ENCODE measurements around the gene DPH5. TPM values are rescaled to one million over a fixed set of nuclear protein-coding genes. Genes with fewer than 3 reads are reported as not detected.

Gene DPH5
- total and polyA plus RNA-seq, 2 of the 4 experiments (the other 2 are of a cell fraction): 32.3 to 42.0 TPM

DNA sequence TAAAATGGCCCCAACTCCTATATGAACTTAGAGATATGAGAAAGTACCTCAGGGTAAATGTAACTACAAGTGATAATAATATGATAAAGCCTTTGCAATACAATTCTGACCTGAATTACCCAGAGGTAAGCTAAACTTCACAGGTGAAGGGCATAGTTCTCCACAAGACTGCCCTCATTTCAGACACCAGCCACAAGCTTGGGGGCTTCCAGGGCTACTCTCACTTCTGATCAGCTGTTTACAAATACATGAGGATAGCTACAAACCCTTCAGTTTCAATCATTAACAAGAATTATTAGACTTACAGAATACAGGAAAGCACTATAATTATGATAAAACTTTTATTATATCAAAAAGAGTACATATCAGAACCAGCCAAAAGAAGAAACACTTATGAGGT is 18.7 kb upstream of the DPH5 start:
- dilution Hi-C loops (cut with HindIII; ENCODE audit: low sequenced_read_pairs, unreplicated experiment): no loop called here
- CTCF ChIA-PET: no interaction called here
- POLR2A ChIA-PET (ENCODE audit: unreplicated experiment): no interaction called here

More for the DNA sequence above, 18.7 kb upstream of the DPH5 start:
- Histone ChIP-seq H4K8ac (ENCODE audit: low read depth in 2 of 2, low read length in 2 of 2) (no peak overlapping the region), H3K27me3 (ENCODE audit: control insufficient read depth, insufficient read depth, low read length) (no peaks in the 10 kb centered on the region), H3K56ac (ENCODE audit: extremely low read depth, insufficient read depth, low read length) (no peak overlapping the region), H3K9ac (ENCODE audit: low read depth, low read length) (no peak overlapping the region), H4K91ac (ENCODE audit: insufficient read depth, low read depth, low read length) (no peak overlapping the region), H2AK5ac (ENCODE audit: low read depth, low read length) (no peak overlapping the region), H4K5ac (ENCODE audit: low read depth, low read length) (no peak overlapping the region), H2BK15ac (ENCODE audit: low read depth, low read length) (no peak overlapping the region), H2BK20ac (ENCODE audit: low read depth, low read length) (no peak overlapping the region), H3K23ac (ENCODE audit: low read depth, low read length) (peak overlapping the region; percentile 62; the same call in 1 of the 2 replicates), H3K79me1 (ENCODE audit: low read depth in 1 of 2, low read length in 2 of 2) (peaks cover 0 to 20% of the 10 kb centered on the region in 2 experiments; a peak in 3 of 4 replicates), H2BK120ac (ENCODE audit: low read depth, low read length) (no peak overlapping the region), H3K4ac (ENCODE audit: low read depth, low read length) (no peak overlapping the region), H3K27ac (ENCODE audit: insufficient read depth, low read length) (no peak overlapping the region), H2AK9ac (replicated peaks; ENCODE audit: low read depth, low read length, poor library complexity) (no peak overlapping the region), H3K4me1 (ENCODE audit: control insufficient read depth, insufficient read depth, low read length) (no peaks in the 10 kb centered on the region), H3K36me3 (ENCODE audit: control insufficient read depth, insufficient read depth, low read length) (peaks cover 4% of the 10 kb centered on the region; the same call in 1 of the 2 replicates), H3K9me1 (ENCODE audit: insufficient read depth, low read length) (no peaks in the 10 kb centered on the region), H3K4me2 (ENCODE audit: low read depth, low read length) (no peak overlapping the region), H3K14ac (replicated peaks; ENCODE audit: low read depth, low read length) (no peak overlapping the region), H3K4me3 (ENCODE audit: insufficient read depth, low read depth, low read length) (no peak overlapping the region), H4K20me1 (ENCODE audit: insufficient read depth, low read length) (no peaks in the 10 kb centered on the region), H3K18ac (ENCODE audit: low read depth, low read length) (no peak overlapping the region), H2AFZ (replicated peaks; ENCODE audit: low read length, poor library complexity) (no peak overlapping the region), H3K9me3 (ENCODE audit: control insufficient read depth, insufficient read depth, low read length) (peaks cover 7% of the 10 kb centered on the region), H2BK5ac (ENCODE audit: low read depth, low read length, poor library complexity, severe bottlenecking) (no peak overlapping the region)
- no peak for DNase-seq
- intact Hi-C loops (cut with micrococcal nuclease): no loop called here
- in situ Hi-C loops (cut with MboI; ENCODE audit: low sequenced_read_pairs): loop anchor here (25.0 kb wide), 1 partner anchor 193 kb away; the partner anchor contains the start of gene S1PR1
- TF ChIP-seq, protein P1, sequence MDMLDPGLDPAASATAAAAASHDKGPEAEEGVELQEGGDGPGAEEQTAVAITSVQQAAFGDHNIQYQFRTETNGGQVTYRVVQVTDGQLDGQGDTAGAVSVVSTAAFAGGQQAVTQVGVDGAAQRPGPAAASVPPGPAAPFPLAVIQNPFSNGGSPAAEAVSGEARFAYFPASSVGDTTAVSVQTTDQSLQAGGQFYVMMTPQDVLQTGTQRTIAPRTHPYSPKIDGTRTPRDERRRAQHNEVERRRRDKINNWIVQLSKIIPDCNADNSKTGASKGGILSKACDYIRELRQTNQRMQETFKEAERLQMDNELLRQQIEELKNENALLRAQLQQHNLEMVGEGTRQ (IDR thresholded peaks at IDR 0.05; ENCODE audit: low read depth, low read length): no peak
- TF ChIP-seq SMC3 (IDR thresholded peaks at IDR 0.05; ENCODE audit: low read depth, low read length): no peak
- no peak for TF ChIP-seq MXI1 (IDR thresholded peaks at IDR 0.05; ENCODE audit: borderline replicate concordance, low read depth, low read length)
- TF ChIP-seq MAZ (IDR thresholded peaks at IDR 0.05; ENCODE audit: borderline replicate concordance, low read depth, low read length): no peak
- TF ChIP-seq BHLHE40 (IDR thresholded peaks at IDR 0.05; ENCODE audit: low read depth, low read length): no peak
- no peak for TF ChIP-seq RCOR1 (IDR thresholded peaks at IDR 0.05; ENCODE audit: insufficient replicate concordance, low read length)
- no peak for TF ChIP-seq NFE2L2 (IDR thresholded peaks at IDR 0.05; ENCODE audit: low read depth, low read length)
- TF ChIP-seq RAD21 (IDR thresholded peaks at IDR 0.05; ENCODE audit: low read length): no peak
- no peak for TF ChIP-seq FOS (IDR thresholded peaks at IDR 0.05; ENCODE audit: low read depth, low read length)
- no peak for TF ChIP-seq CHD1 (IDR thresholded peaks at IDR 0.05; ENCODE audit: low read depth, low read length)
- TF ChIP-seq RFX5 (IDR thresholded peaks at IDR 0.05; ENCODE audit: low read depth, low read length): no peak
- no peak for TF ChIP-seq MAFK (IDR thresholded peaks at IDR 0.05; ENCODE audit: low read depth, low read length)
- TF ChIP-seq, protein P2, sequence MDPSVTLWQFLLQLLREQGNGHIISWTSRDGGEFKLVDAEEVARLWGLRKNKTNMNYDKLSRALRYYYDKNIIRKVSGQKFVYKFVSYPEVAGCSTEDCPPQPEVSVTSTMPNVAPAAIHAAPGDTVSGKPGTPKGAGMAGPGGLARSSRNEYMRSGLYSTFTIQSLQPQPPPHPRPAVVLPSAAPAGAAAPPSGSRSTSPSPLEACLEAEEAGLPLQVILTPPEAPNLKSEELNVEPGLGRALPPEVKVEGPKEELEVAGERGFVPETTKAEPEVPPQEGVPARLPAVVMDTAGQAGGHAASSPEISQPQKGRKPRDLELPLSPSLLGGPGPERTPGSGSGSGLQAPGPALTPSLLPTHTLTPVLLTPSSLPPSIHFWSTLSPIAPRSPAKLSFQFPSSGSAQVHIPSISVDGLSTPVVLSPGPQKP (IDR thresholded peaks at IDR 0.05; ENCODE audit: borderline replicate concordance, low read depth, low read length): no peak
- TF ChIP-seq POLR2A (IDR thresholded peaks at IDR 0.05; ENCODE audit: low read depth, low read length): no peak
- ATAC-seq (ENCODE audit: low read depth): no peak
- no TSS peak for BruUV-seq (replicated peaks)
